ENCODE data around the gene NDST4. TPM values are rescaled to one million over a fixed set of nuclear protein-coding genes. Genes with fewer than 3 reads are reported as not detected.

Gene NDST4
- total RNA-seq, 1 donor from 2014 or later, result not detected

DNA sequence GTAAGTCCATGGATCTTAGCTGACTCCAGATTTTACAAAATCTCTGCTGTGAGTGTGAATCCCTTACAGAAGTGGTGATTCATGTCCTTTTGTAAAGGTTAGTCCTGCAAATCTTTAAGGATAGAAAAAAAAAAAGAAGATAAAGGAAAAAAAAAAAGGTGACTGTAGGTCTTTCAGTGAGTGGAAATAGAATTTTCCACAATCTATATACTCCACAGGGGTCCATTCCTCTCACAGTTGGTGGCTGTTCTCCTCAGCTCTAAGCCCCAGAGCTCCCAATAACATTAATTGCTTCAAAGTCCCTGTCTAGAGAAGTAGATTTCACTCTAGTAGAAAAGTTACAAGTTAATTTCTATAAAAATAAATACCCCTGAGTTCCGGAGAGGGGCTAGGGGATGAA lies 189.1 kb downstream of the NDST4 start:
- Mint-ChIP-seq H3K4me3 (ENCODE audit: low read depth) (no peak overlapping the region), H3K27ac (no peak overlapping the region), H3K36me3 (ENCODE audit: low read depth) (no peaks in the 10 kb centered on the region), H3K27me3 (ENCODE audit: low read depth) (no peaks in the 10 kb centered on the region), H3K9me3 (no peaks in the 10 kb centered on the region), H3K4me1 (ENCODE audit: low read depth) (no peaks in the 10 kb centered on the region)
- intact Hi-C loops (cut with micrococcal nuclease), result no loop called here
- no peak for DNase-seq (ENCODE audit: low spot score)

GRCh38 chr4:114922592-114922933 lies 190.9 kb downstream of the NDST4 start:
- no peak overlapping the region for H3K27ac Mint-ChIP-seq
- no peaks in the 10 kb centered on the region for H3K4me1 Mint-ChIP-seq (ENCODE audit: low read depth)
- no peaks in the 10 kb centered on the region for H3K9me3 Mint-ChIP-seq
- intact Hi-C loops (cut with micrococcal nuclease), result no loop called here
- H3K36me3 Mint-ChIP-seq (ENCODE audit: low read depth), result no peaks in the 10 kb centered on the region
- DNase-seq (ENCODE audit: low spot score), result no peak
- H3K27me3 Mint-ChIP-seq (ENCODE audit: low read depth), result no peaks in the 10 kb centered on the region
- H3K4me3 Mint-ChIP-seq (ENCODE audit: low read depth), result no peak overlapping the region

GRCh38 chr4:114921790-114922591 lies 191.4 kb downstream of the NDST4 start:
- Mint-ChIP-seq H3K27me3 (ENCODE audit: low read depth) (no peaks in the 10 kb centered on the region), H3K4me1 (ENCODE audit: low read depth) (no peaks in the 10 kb centered on the region), H3K4me3 (ENCODE audit: low read depth) (no peak overlapping the region), H3K36me3 (ENCODE audit: low read depth) (no peaks in the 10 kb centered on the region), H3K9me3 (no peaks in the 10 kb centered on the region), H3K27ac (no peak overlapping the region)
- intact Hi-C loops (cut with micrococcal nuclease), result no loop called here
- DNase-seq (ENCODE audit: low spot score), result no peak

- H3K9me3 Mint-ChIP-seq, result no peaks in the 10 kb centered on the region
- no peaks in the 10 kb centered on the region for H3K27me3 Mint-ChIP-seq (ENCODE audit: low read depth)
Observed at GRCh38 chr4:114921191-114921590, 192.2 kb downstream of the NDST4 start.

DNA sequence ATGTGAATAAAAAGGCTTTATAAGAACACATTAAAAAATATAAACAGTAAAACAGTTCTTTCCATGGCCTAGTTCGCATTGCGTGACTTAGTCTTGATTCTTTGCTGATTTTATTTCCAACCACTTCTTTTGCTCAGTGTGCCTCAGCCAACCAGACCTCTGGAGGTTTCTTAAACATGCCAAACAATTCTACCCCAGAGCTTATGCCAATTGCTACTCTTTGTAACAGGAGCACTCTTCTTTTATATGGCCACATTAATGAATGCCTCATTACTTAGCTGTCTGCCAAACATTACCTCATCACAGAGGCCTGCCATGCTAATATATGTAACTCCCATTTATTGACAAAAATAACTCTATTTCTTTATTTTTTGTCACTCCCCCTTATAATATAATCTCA lies 202.3 kb downstream of the NDST4 start:
- intact Hi-C loops (cut with micrococcal nuclease), result no loop called here
- Mint-ChIP-seq H3K36me3 (ENCODE audit: low read depth) (no peaks in the 10 kb centered on the region), H3K27me3 (ENCODE audit: low read depth) (no peaks in the 10 kb centered on the region), H3K4me1 (ENCODE audit: low read depth) (no peaks in the 10 kb centered on the region), H3K9me3 (no peaks in the 10 kb centered on the region), H3K27ac (no peak overlapping the region), H3K4me3 (ENCODE audit: low read depth) (no peak overlapping the region)
- DNase-seq (ENCODE audit: low spot score), result no peak

More at GRCh38 chr4:114921191-114921590, 192.2 kb downstream of the NDST4 start:
- H3K36me3 Mint-ChIP-seq (ENCODE audit: low read depth), result no peaks in the 10 kb centered on the region
- no peak for DNase-seq (ENCODE audit: low spot score)
- intact Hi-C loops (cut with micrococcal nuclease), result no loop called here
- H3K27ac Mint-ChIP-seq, result no peak overlapping the region
- H3K4me3 Mint-ChIP-seq (ENCODE audit: low read depth), result no peak overlapping the region
- no peaks in the 10 kb centered on the region for H3K4me1 Mint-ChIP-seq (ENCODE audit: low read depth)

DNA sequence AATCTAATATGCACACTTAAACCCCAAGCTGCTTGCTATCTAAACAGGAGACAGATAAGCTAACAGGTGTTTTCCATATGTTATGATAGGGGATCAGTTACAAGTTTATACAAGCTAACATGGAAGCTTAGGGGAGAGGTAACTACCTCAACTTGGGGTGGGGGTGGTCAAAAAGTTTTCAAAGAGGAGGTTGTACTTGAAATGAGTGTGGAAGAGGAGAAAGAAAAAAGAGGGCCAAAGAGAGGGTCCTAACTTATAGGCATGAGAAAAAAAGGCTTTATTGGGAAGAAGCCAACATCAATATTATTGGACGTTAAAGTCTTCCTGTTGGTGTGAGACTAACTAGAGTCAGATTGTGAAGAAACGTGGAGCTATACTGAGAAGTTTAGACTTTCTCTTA lies 205.9 kb downstream of the NDST4 start:
- intact Hi-C loops (cut with micrococcal nuclease), result no loop called here
- Mint-ChIP-seq H3K36me3 (ENCODE audit: low read depth) (no peaks in the 10 kb centered on the region), H3K27me3 (ENCODE audit: low read depth) (no peaks in the 10 kb centered on the region), H3K9me3 (no peaks in the 10 kb centered on the region), H3K4me3 (ENCODE audit: low read depth) (no peak overlapping the region), H3K27ac (no peak overlapping the region), H3K4me1 (ENCODE audit: low read depth) (no peaks in the 10 kb centered on the region)
- no peak for DNase-seq (ENCODE audit: low spot score)

- no peaks in the 10 kb centered on the region for H3K4me1 Mint-ChIP-seq (ENCODE audit: low read depth)
- intact Hi-C loops (cut with micrococcal nuclease), result no loop called here
- H3K27ac Mint-ChIP-seq, result no peak overlapping the region
Observed at GRCh38 chr4:114905017-114905416, 208.4 kb downstream of the NDST4 start.

DNA sequence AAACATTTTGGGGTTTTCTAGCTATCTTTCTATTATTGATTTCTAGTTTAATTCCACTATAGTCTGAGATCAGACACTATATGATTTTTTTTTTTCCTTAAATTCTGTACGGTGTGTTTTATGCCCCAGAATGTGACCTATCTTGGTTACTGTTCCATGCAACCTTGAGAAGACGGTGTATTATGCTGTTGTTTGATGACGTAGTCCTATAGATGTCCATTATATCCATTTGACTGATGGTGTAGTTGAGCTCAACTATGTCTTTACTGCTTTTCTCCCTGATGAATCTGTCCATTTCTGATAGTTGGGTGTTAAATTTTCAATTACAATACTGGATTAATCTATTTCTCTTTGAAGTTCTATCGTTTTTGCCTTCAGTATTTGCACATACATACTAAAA lies 212.5 kb downstream of the NDST4 start:
- H3K27ac Mint-ChIP-seq, result no peak overlapping the region

More at GRCh38 chr4:114905017-114905416, 208.4 kb downstream of the NDST4 start:
- Mint-ChIP-seq H3K9me3 (no peaks in the 10 kb centered on the region), H3K36me3 (ENCODE audit: low read depth) (no peaks in the 10 kb centered on the region), H3K4me3 (ENCODE audit: low read depth) (no peak overlapping the region), H3K27me3 (ENCODE audit: low read depth) (no peaks in the 10 kb centered on the region)
- DNase-seq (ENCODE audit: low spot score), result no peak

GRCh38 chr4:114890773-114891172 lies 222.6 kb downstream of the NDST4 start:
- Mint-ChIP-seq H3K27ac (no peak overlapping the region), H3K27me3 (ENCODE audit: low read depth) (no peaks in the 10 kb centered on the region), H3K4me1 (ENCODE audit: low read depth) (no peaks in the 10 kb centered on the region), H3K9me3 (no peaks in the 10 kb centered on the region), H3K36me3 (ENCODE audit: low read depth) (no peaks in the 10 kb centered on the region), H3K4me3 (ENCODE audit: low read depth) (no peak overlapping the region)
- no peak for DNase-seq (ENCODE audit: low spot score)
- intact Hi-C loops (cut with micrococcal nuclease), result no loop called here

More for the DNA sequence above, 212.5 kb downstream of the NDST4 start:
- no peaks in the 10 kb centered on the region for H3K27me3 Mint-ChIP-seq (ENCODE audit: low read depth)
- no peak for DNase-seq (ENCODE audit: low spot score)
- H3K36me3 Mint-ChIP-seq (ENCODE audit: low read depth), result no peaks in the 10 kb centered on the region
- intact Hi-C loops (cut with micrococcal nuclease), result no loop called here
- H3K4me3 Mint-ChIP-seq (ENCODE audit: low read depth), result no peak overlapping the region
- H3K9me3 Mint-ChIP-seq, result no peaks in the 10 kb centered on the region
- H3K4me1 Mint-ChIP-seq (ENCODE audit: low read depth), result no peaks in the 10 kb centered on the region

DNA sequence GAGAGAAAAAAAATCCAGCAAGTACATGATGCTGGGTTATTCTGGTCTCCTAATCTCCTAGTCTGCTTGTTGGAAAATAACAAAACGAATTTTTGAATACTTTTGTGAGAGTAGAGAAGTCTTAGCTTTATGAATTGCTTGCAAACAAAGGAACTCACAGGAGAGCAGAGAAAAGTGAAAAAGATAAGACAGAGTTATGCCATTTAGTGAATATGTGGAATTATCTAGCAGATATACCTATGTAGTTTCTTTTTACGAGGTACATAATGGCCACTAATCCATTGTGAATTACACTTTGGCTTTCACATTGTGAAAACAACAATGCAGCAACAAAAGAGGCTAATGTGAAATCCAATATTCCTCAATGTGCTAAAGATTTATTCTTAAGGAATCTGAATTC lies 226.7 kb downstream of the NDST4 start:
- H3K27ac Mint-ChIP-seq, result no peak overlapping the region
- no peak overlapping the region for H3K4me3 Mint-ChIP-seq (ENCODE audit: low read depth)
- intact Hi-C loops (cut with micrococcal nuclease), result no loop called here
- no peaks in the 10 kb centered on the region for H3K9me3 Mint-ChIP-seq
- H3K4me1 Mint-ChIP-seq (ENCODE audit: low read depth), result no peaks in the 10 kb centered on the region
- no peaks in the 10 kb centered on the region for H3K27me3 Mint-ChIP-seq (ENCODE audit: low read depth)
- DNase-seq (ENCODE audit: low spot score), result no peak
- H3K36me3 Mint-ChIP-seq (ENCODE audit: low read depth), result no peaks in the 10 kb centered on the region

DNA sequence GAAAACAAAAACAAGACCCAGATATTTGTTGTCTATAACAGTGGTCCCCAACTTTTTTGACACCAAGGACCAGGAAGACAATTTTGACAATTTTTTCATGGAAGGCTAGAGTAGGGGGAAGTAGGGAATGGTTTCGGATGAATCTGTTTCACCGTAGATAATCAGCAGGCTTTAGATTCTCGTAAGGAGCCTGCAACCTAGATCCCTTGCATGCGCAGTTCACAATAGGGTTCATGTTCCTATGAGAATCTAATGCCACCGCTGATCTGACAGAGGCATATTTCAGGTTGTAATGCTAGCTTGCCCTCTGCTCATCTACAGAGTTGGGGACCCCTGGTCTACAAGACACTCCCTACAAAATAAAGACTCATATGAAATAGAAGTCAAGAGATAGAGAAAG lies 229.8 kb downstream of the NDST4 start:
- Mint-ChIP-seq H3K9me3 (no peaks in the 10 kb centered on the region), H3K4me3 (ENCODE audit: low read depth) (no peak overlapping the region), H3K4me1 (ENCODE audit: low read depth) (no peaks in the 10 kb centered on the region), H3K36me3 (ENCODE audit: low read depth) (no peaks in the 10 kb centered on the region), H3K27me3 (ENCODE audit: low read depth) (no peaks in the 10 kb centered on the region), H3K27ac (no peak overlapping the region)
- DNase-seq (ENCODE audit: low spot score), result no peak
- intact Hi-C loops (cut with micrococcal nuclease), result no loop called here

DNA sequence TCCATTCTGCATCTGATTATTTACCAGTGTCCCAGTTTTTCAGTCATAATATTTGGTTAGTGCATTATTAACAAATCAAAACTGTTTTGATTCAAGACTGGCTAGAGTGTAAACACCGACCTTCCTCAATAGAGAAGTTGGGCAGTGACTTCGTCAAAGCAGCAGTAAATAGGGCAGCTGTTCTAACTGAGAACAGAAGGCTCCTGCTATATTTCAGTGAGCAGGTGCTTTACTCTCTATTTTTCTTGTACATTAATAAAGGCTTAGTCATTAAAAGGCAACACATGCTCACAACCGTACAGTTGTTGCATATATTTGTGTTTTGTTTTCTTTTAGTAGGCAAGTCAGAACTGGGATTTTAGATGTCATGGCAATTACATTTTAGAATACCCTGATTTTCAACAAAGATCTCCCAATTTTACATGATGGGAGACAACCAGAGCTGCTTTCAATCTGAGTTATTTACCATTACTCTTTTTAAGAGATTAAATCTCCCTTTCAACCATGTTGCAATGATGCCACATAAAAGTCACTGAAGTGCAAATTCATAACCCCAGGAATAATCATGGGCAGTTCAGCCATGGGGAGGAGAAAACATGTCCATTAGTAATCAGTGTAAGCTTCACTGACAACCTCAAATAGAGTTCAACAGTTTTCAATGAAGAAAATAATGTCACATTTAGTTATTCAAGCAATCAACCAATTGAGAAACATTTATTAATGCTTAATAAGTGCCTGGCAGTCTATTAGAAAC lies 233.3 kb downstream of the NDST4 start:
- H3K4me3 Mint-ChIP-seq (ENCODE audit: low read depth), result no peak overlapping the region
- no peak for DNase-seq (ENCODE audit: low spot score)
- no peaks in the 10 kb centered on the region for H3K9me3 Mint-ChIP-seq
- H3K27me3 Mint-ChIP-seq (ENCODE audit: low read depth), result no peaks in the 10 kb centered on the region
- no peaks in the 10 kb centered on the region for H3K36me3 Mint-ChIP-seq (ENCODE audit: low read depth)
- no peaks in the 10 kb centered on the region for H3K4me1 Mint-ChIP-seq (ENCODE audit: low read depth)
- intact Hi-C loops (cut with micrococcal nuclease), result no loop called here
- no peak overlapping the region for H3K27ac Mint-ChIP-seq

GRCh38 chr4:114875630-114876029 lies 237.8 kb downstream of the NDST4 start:
- DNase-seq (ENCODE audit: low spot score), result no peak
- H3K9me3 Mint-ChIP-seq, result no peaks in the 10 kb centered on the region
- no peak overlapping the region for H3K4me3 Mint-ChIP-seq (ENCODE audit: low read depth)
- H3K4me1 Mint-ChIP-seq (ENCODE audit: low read depth), result no peaks in the 10 kb centered on the region
- H3K27ac Mint-ChIP-seq, result no peak overlapping the region
- intact Hi-C loops (cut with micrococcal nuclease), result no loop called here
- H3K36me3 Mint-ChIP-seq (ENCODE audit: low read depth), result no peaks in the 10 kb centered on the region
- H3K27me3 Mint-ChIP-seq (ENCODE audit: low read depth), result no peaks in the 10 kb centered on the region

Data from activated T-helper 2 cell treated with anti-CD3 and anti-CD28 coated beads, Interferon-gamma antibody, Interleukin-2, Interleukin-4, amounts not matched to agents 10 μg/mL and 5 μg/mL and 100 μg/mL, durations not matched to agents 14 hours and 24 hours and 36 hours (primary cell).